T follicular helper cell (primary cell): ENCODE results near the gene SLC6A18.
A peak's percentile ranks its signal among the peaks of the same experiment; 100 is the strongest.
"Not testable (repeated sequence)": the region's sequence is repeated elsewhere in the genome, so short reads cannot be mapped to it uniquely, and the experiment has no call there.

Experiments used
- DNase-seq: peaks from one replicate; pipeline ENCODE4 v3.0.0-alpha.2; 2020; ENCODE audit warnings: low read depth

Gene SLC6A18

GRCh38 chr5:1254196-1254595, 29.0 kb downstream of the SLC6A18 start:
- DNase-seq: no peak

GRCh38 chr5:1255081-1255561, 29.9 kb downstream of the SLC6A18 start:
- peak; percentile 35 for DNase-seq

- DNase-seq: no peak
Observed at GRCh38 chr5:1256776-1257175, 31.6 kb downstream of the SLC6A18 start.

- no peak for DNase-seq
Observed at GRCh38 chr5:1257363-1257762, 32.2 kb downstream of the SLC6A18 start.

GRCh38 chr5:1257841-1258240, 32.7 kb downstream of the SLC6A18 start:
- DNase-seq: no peak

GRCh38 chr5:1259806-1260480, 34.8 kb downstream of the SLC6A18 start:
- DNase-seq: no peak

- no peak for DNase-seq
Observed at GRCh38 chr5:1261643-1262042, 36.5 kb downstream of the SLC6A18 start.

- no peak for DNase-seq
Observed at GRCh38 chr5:1262381-1262780, 37.2 kb downstream of the SLC6A18 start.

GRCh38 chr5:1264211-1264610, 39.0 kb downstream of the SLC6A18 start:
- DNase-seq: no peak

- DNase-seq: no peak
Observed at GRCh38 chr5:1265026-1265425, 39.8 kb downstream of the SLC6A18 start.

GRCh38 chr5:1265461-1266455, 40.6 kb downstream of the SLC6A18 start:
- no peak for DNase-seq

GRCh38 chr5:1266791-1267190, 41.6 kb downstream of the SLC6A18 start:
- DNase-seq: no peak

- not testable (repeated sequence) for DNase-seq
Observed at GRCh38 chr5:1267464-1267863, 42.3 kb downstream of the SLC6A18 start.

GRCh38 chr5:1268056-1268455, 42.9 kb downstream of the SLC6A18 start:
- DNase-seq: no peak

- DNase-seq: no peak
Observed at GRCh38 chr5:1268666-1269065, 43.5 kb downstream of the SLC6A18 start.

- no peak for DNase-seq
Observed at GRCh38 chr5:1270426-1270825, 45.2 kb downstream of the SLC6A18 start.

- no peak for DNase-seq
Observed at GRCh38 chr5:1270933-1271914, 46.0 kb downstream of the SLC6A18 start.

- no peak for DNase-seq
Observed at GRCh38 chr5:1272201-1272600, 47.0 kb downstream of the SLC6A18 start.

GRCh38 chr5:1273745-1274144, 48.6 kb downstream of the SLC6A18 start:
- no peak for DNase-seq

- no peak for DNase-seq
Observed at GRCh38 chr5:1274471-1274870, 49.3 kb downstream of the SLC6A18 start.
